ENCODE measurements around the gene SET. TPM values are rescaled to one million over a fixed set of nuclear protein-coding genes. Genes with fewer than 3 reads are reported as not detected.
"Not testable (repeated sequence)": the region's sequence is repeated elsewhere in the genome, so short reads cannot be mapped to it uniquely, and the experiment has no call there.

The SET gene, protein sequence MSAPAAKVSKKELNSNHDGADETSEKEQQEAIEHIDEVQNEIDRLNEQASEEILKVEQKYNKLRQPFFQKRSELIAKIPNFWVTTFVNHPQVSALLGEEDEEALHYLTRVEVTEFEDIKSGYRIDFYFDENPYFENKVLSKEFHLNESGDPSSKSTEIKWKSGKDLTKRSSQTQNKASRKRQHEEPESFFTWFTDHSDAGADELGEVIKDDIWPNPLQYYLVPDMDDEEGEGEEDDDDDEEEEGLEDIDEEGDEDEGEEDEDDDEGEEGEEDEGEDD
- total RNA-seq, result 100 to 1,000 TPM; 102 to 191 (median 170) TPM

DNA sequence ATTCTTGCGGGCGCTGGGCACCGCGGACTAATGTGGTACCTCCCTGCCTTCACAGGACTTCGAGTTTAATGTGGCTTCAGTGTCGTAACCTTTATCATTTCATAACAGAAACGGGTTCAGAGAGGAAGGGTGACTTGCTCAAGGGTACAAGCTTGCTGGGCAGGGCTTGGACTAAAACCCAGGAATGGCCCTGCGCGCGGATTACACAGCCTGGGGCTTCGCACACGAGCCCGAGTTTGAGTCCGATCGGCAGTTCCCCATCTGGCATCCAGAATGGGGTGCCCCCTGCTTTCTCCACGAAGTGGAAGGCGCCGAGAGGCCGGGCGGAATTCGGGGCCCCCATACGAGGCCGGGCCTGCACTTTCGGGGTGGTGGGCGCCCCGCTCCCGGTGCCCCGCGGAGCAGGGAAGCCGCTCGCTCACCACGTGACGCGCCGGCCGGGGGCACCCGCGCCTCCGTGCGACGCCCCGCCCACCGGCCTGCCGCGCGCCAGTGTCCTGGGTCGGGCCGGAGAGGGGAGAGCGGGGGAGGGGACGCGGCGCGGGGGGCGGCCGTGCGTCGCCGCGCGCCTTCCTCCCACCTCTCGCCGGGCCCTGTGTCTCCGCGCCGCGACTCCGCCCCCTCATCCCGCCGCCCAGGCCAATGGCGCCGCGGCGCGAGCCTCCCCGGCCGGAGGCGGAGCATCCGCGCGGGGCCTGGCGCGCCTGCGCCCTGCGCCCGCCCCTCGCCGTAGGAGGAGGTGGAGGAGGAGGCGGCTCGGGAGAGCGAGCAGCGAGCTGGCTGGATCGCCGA, at the start of gene SET:
Gene SET (plus strand): TSS at position 722 of the 792 bp plus-strand sequence. CDS start 361 bp downstream, outside the sequence.
- DNase-seq, result peak; percentile 89 to 94
- in situ Hi-C loops (cut with MboI; ENCODE audit: low sequenced_read_pairs in 4 of 4) (no loop called here), intact Hi-C loops (cut with DNase I; ENCODE audit: low total_unique reads) (loop anchor here (1.0 to 2.0 kb wide), 5 partner anchors 14 to 136 kb away; partner anchors contain the start of genes DYNC2I2, PKN3, SPTAN1 and ZDHHC12)

DNA sequence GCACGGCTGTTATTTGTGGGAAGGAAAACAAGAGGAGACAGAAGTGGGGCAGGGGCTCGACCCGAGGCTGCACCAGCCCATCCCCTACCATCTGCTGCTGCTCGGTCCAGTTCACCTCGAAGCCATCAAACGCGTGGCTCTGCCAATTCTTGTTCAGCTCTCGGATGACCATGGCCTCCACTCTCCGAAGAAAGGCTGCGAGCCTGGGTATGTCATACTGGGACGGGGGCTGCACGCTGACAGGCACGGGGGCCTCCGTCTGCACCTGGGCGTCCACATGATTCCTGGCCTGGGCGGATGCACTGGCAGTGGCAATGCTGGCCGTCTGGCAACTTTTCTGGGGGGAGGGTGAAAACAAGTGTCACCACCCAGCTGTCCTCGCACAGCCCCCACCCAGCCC, 48.4 kb upstream of the SET start:
- DNase-seq (no peak), ATAC-seq (no peak)
- H3K9me3 ChIP-seq, result no peaks in the 10 kb centered on the region
- in situ Hi-C loops (cut with MboI; ENCODE audit: low sequenced_read_pairs in 4 of 4) (no loop called here), intact Hi-C loops (cut with DNase I; ENCODE audit: low total_unique reads) (no loop called here)
- no peaks in the 10 kb centered on the region for H3K27me3 ChIP-seq
- TF ChIP-seq, protein P1, sequence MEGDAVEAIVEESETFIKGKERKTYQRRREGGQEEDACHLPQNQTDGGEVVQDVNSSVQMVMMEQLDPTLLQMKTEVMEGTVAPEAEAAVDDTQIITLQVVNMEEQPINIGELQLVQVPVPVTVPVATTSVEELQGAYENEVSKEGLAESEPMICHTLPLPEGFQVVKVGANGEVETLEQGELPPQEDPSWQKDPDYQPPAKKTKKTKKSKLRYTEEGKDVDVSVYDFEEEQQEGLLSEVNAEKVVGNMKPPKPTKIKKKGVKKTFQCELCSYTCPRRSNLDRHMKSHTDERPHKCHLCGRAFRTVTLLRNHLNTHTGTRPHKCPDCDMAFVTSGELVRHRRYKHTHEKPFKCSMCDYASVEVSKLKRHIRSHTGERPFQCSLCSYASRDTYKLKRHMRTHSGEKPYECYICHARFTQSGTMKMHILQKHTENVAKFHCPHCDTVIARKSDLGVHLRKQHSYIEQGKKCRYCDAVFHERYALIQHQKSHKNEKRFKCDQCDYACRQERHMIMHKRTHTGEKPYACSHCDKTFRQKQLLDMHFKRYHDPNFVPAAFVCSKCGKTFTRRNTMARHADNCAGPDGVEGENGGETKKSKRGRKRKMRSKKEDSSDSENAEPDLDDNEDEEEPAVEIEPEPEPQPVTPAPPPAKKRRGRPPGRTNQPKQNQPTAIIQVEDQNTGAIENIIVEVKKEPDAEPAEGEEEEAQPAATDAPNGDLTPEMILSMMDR (IDR thresholded peaks at IDR 0.05 in 4 of 5, conservative IDR thresholded peaks at IDR 0.05 in 1 of 5), result no peak
- no peak for TF ChIP-seq POLR2A (IDR thresholded peaks at IDR 0.05)
- H3K36me3 ChIP-seq, result no peaks in the 10 kb centered on the region
- no peak overlapping the region for H3K27ac ChIP-seq
- H3K4me3 ChIP-seq, result no peak overlapping the region
- peaks cover 0 to 4% of the 10 kb centered on the region in 2 donors for H3K4me1 ChIP-seq

More for the DNA sequence above, at the start of gene SET:
- H3K9me3 ChIP-seq, result no peaks in the 10 kb centered on the region
- H3K27ac ChIP-seq, result peak within 1 kb of the TSS; percentile 90 to 98 (median 96)
- no peaks in the 10 kb centered on the region for H3K27me3 ChIP-seq
- ATAC-seq, result peak; percentile 87 to 89
- peaks cover 0 to 23% of the 10 kb centered on the region in 2 donors for H3K36me3 ChIP-seq
- peaks cover 12 to 19% of the 10 kb centered on the region in 2 donors for H3K4me1 ChIP-seq
- peak; percentile 99 to 100 for TF ChIP-seq POLR2A (IDR thresholded peaks at IDR 0.05)
- TF ChIP-seq, protein P1 (IDR thresholded peaks at IDR 0.05 in 4 of 5, conservative IDR thresholded peaks at IDR 0.05 in 1 of 5), result peak in 1 of 5 experiments; percentile 24
- H3K4me3 ChIP-seq, result peak within 1 kb of the TSS; percentile 71 to 90 (median 83)

DNA sequence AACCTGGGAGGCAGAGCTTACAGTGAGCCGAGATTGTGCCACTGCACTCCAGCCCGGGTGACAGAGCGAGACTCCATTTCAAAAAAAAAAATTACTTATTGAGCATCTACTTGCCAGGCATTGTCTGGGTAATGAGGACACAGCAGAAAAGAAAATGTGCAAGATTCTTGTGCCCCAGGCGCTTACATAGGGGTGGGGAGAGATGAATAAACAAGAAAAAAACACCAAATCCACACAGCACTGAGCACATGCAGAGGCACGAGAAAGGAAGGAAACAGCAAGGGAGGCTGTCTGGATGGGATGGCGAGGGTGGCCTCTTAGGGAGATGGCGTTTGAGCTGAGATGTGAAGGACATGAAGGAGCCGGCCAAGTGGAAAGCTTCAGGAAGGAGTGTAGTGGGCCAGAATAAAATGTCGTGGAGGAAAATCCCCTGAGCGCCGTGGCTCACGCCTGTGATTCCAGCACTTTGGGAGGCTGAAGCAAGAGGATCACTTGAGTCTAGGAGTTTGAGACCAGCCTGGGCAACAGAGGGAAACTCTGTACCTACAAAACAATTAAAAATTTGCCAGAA, 46.3 kb upstream of the SET start:
- in situ Hi-C loops (cut with MboI; ENCODE audit: low sequenced_read_pairs in 4 of 4), result no loop called here
- intact Hi-C loops (cut with DNase I; ENCODE audit: low total_unique reads), result no loop called here
- H3K9me3 ChIP-seq, result no peaks in the 10 kb centered on the region
- no peak overlapping the region for H3K4me3 ChIP-seq
- no peaks in the 10 kb centered on the region for H3K4me1 ChIP-seq
- DNase-seq, result no peak
- no peak overlapping the region for H3K27ac ChIP-seq
- TF ChIP-seq POLR2A (IDR thresholded peaks at IDR 0.05), result no peak
- TF ChIP-seq, protein P1 (IDR thresholded peaks at IDR 0.05 in 4 of 5, conservative IDR thresholded peaks at IDR 0.05 in 1 of 5), result no peak
- H3K27me3 ChIP-seq, result no peaks in the 10 kb centered on the region
- no peaks in the 10 kb centered on the region for H3K36me3 ChIP-seq
- no peak for ATAC-seq

DNA sequence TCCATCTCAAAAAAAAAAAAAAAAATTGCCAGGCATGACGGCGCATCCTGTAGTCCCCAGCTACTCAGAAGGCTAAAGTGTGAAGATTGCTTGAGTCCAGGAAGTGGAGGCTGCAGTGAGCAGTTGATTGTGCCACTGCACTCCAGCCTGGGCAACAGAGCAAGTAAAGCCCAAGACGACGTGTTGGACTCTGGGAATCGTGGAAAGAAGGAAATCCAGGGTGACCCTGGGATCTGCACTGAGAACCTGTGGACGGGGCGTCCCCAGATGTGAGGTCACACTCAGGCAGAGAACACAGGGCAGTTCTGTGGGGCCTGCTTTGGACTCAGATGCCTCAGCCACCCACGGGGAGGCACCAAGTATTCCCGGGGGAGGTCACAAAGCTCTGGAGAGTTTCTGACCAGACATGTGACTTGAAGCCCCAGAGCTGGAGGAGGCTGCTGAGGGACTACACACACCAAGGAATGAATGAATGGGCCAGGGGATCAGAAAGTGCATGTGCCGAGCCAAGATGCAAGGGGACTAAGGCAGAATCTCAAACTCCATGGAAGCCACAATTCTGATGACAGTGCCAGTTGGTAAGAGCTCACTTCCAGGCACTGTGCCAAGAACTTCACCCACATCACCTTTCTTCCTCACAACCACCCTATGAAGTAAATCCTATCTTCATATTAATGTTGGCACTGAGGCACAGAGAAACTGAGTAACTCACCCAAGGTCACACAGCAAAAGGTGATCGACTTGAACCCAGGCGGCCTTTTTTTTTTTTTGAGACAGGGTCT, 45.3 kb upstream of the SET start:
- no peak for ATAC-seq

DNA sequence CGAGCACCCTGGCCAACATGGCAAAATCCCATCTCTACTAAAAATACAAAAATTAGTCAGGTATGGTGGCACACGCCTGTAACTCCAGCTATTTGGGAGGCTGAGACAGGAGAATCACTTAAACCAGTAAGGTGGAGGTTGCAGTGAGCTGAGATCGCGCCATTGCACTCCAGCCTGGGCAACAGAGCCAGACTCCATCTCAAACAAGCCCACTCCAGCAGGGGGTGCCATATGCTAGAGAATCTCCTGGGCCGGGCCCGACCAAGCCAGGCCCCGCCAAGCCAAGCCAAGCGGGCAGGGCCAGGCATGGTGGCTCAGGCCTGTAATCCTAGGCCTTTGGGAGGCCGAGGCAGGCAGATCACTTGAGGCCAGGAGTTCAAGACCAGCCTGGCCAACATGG, 40.8 kb upstream of the SET start:
- in situ Hi-C loops (cut with MboI; ENCODE audit: low sequenced_read_pairs in 4 of 4); H3K9me3 ChIP-seq; intact Hi-C loops (cut with DNase I; ENCODE audit: low total_unique reads); ATAC-seq; H3K27me3 ChIP-seq; DNase-seq; H3K36me3 ChIP-seq; H3K4me1 ChIP-seq; H3K4me3 ChIP-seq; H3K27ac ChIP-seq: not testable (repeated sequence)

More for the DNA sequence above, 45.3 kb upstream of the SET start:
- DNase-seq, result no peak
- Histone ChIP-seq H3K27ac (no peak overlapping the region), H3K4me3 (no peak overlapping the region), H3K4me1 (no peaks in the 10 kb centered on the region), H3K9me3 (no peaks in the 10 kb centered on the region), H3K27me3 (no peaks in the 10 kb centered on the region), H3K36me3 (no peaks in the 10 kb centered on the region)
- TF ChIP-seq, protein P1 (IDR thresholded peaks at IDR 0.05 in 4 of 5, conservative IDR thresholded peaks at IDR 0.05 in 1 of 5), result no peak
- no peak for TF ChIP-seq POLR2A (IDR thresholded peaks at IDR 0.05)
- intact Hi-C loops (cut with DNase I; ENCODE audit: low total_unique reads) (no loop called here), in situ Hi-C loops (cut with MboI; ENCODE audit: low sequenced_read_pairs in 4 of 4) (no loop called here)
